Measurements from ENCODE around the gene PSAP. TPM values are rescaled to one million over a fixed set of nuclear protein-coding genes. Genes with fewer than 3 reads are reported as not detected.
"Not testable (repeated sequence)": the region's sequence is repeated elsewhere in the genome, so short reads cannot be mapped to it uniquely, and the experiment has no call there.

The PSAP gene
- polyA plus RNA-seq, 3 donors, result 3,391 to 8,673 (median 7,346) TPM

- Histone ChIP-seq H3K79me2 (ENCODE audit: insufficient read depth, low read length) (peaks cover 10% of the 10 kb centered on the region), H3K9ac (ENCODE audit: insufficient read depth, low read length, poor library complexity, severe bottlenecking) (no peak overlapping the region), H3K36me3 (replicated peaks in 1 of 2; ENCODE audit: control insufficient read depth in 1 of 2, insufficient read depth in 2 of 2, low read length in 2 of 2) (no peaks in the 10 kb centered on the region), H3K27ac (ENCODE audit: low read depth in 1 of 2, low read length in 2 of 2) (no peak overlapping the region), H3K9me3 (replicated peaks in 1 of 2; ENCODE audit: control insufficient read depth in 1 of 2, insufficient read depth in 1 of 2, low read length in 2 of 2) (no peaks in the 10 kb centered on the region), H2AFZ (ENCODE audit: insufficient read depth, low read depth, low read length, poor library complexity, severe bottlenecking) (no peak overlapping the region), H3K4me2 (replicated peaks; ENCODE audit: extremely low read depth, low read length, poor library complexity, severe bottlenecking) (no peak overlapping the region), H3K27me3 (ENCODE audit: control insufficient read depth in 2 of 2, insufficient read depth in 2 of 2, low read length in 2 of 2) (no peaks in the 10 kb centered on the region), H3K4me3 (replicated peaks in 1 of 3; ENCODE audit: low read depth in 2 of 3, low read length in 3 of 3) (no peak overlapping the region), H3K4me1 (ENCODE audit: control insufficient read depth in 1 of 2, insufficient read depth in 2 of 2, low read length in 2 of 2) (peaks cover 18 to 19% of the 10 kb centered on the region in 2 donors), H4K20me1 (ENCODE audit: insufficient read depth, low read length) (peaks cover 6% of the 10 kb centered on the region)
- intact Hi-C loops (cut with micrococcal nuclease), result loop anchor here (5.0 to 10.0 kb wide), 3 partner anchors 48 to 585 kb away; partner anchors contain the start of genes PSAP (in 1 of the 2) and SLC29A3 (in 1 of the 2)
- no peak overlapping the region for H3K27ac Mint-ChIP-seq
- H3K9me3 Mint-ChIP-seq, result peaks cover 0 to 5% (median 0%) of the 10 kb centered on the region in 7 donors
- no CpG with 5 or more reads among the region's 3 CpGs for WGBS (ENCODE audit: insufficient coverage)
- H3K36me3 Mint-ChIP-seq, result peaks cover 0 to 6% of the 10 kb centered on the region in 2 donors
- H3K4me3 Mint-ChIP-seq, result no peak overlapping the region
- peaks cover 15% of the 10 kb centered on the region for H3K4me1 Mint-ChIP-seq
- DNase-seq, result no peak
- no peak for TF ChIP-seq CTCF (IDR thresholded peaks at IDR 0.05)
- H3K27me3 Mint-ChIP-seq (ENCODE audit: low read depth in 3 of 3), result peaks cover 0 to 6% (median 4%) of the 10 kb centered on the region in 3 donors
Measured at GRCh38 chr10:71899665-71900412, 48.8 kb upstream of the PSAP start.

GRCh38 chr10:71898346-71898745, 47.3 kb upstream of the PSAP start:
- not testable (repeated sequence) for H3K9me3 Mint-ChIP-seq; H3K4me3 Mint-ChIP-seq; H3K27me3 ChIP-seq (ENCODE audit: control insufficient read depth in 2 of 2, insufficient read depth in 2 of 2, low read length in 2 of 2); DNase-seq; H3K4me2 ChIP-seq (replicated peaks; ENCODE audit: extremely low read depth, low read length, poor library complexity, severe bottlenecking); H3K27ac ChIP-seq (ENCODE audit: low read depth in 1 of 2, low read length in 2 of 2); H3K9me3 ChIP-seq (replicated peaks in 1 of 2; ENCODE audit: control insufficient read depth in 1 of 2, insufficient read depth in 1 of 2, low read length in 2 of 2); H4K20me1 ChIP-seq (ENCODE audit: insufficient read depth, low read length); H3K36me3 Mint-ChIP-seq; H3K36me3 ChIP-seq (replicated peaks in 1 of 2; ENCODE audit: control insufficient read depth in 1 of 2, insufficient read depth in 2 of 2, low read length in 2 of 2); H3K4me3 ChIP-seq (replicated peaks in 1 of 3; ENCODE audit: low read depth in 2 of 3, low read length in 3 of 3); H3K27ac Mint-ChIP-seq; H3K27me3 Mint-ChIP-seq (ENCODE audit: low read depth in 3 of 3); H3K9ac ChIP-seq (ENCODE audit: insufficient read depth, low read length, poor library complexity, severe bottlenecking); H2AFZ ChIP-seq (ENCODE audit: insufficient read depth, low read depth, low read length, poor library complexity, severe bottlenecking)
- H3K79me2 ChIP-seq (ENCODE audit: insufficient read depth, low read length), result peaks cover 23% of the 10 kb centered on the region
- H3K4me1 Mint-ChIP-seq, result peaks cover 28% of the 10 kb centered on the region
- H3K4me1 ChIP-seq (ENCODE audit: control insufficient read depth in 1 of 2, insufficient read depth in 2 of 2, low read length in 2 of 2), result peaks cover 33 to 34% of the 10 kb centered on the region in 2 donors
- intact Hi-C loops (cut with micrococcal nuclease), result loop anchor here (5.0 kb wide), 2 partner anchors 46 to 444 kb away; partner anchors contain the start of gene PSAP (in 1 of the 2)
- 73% methylated on average over 4 of the region's 5 CpGs for WGBS (ENCODE audit: insufficient coverage)
